Hematopoietic multipotent progenitor cell treated with erythropoietin and hydrocortisone succinate and interleukin-3 and kit ligand, for 4 days (in vitro differentiated cells): Measurements from ENCODE around the gene KIAA0930.
"Not testable (repeated sequence)": the region's sequence is repeated elsewhere in the genome, so short reads cannot be mapped to it uniquely, and the experiment has no call there.

Experiments used
- DNase-seq: peaks from one replicate; pipeline ENCODE4 v3.0.0-alpha.2; 2015

KIAA0930 gene

GRCh38 chr22:45262931-45263462 lies 22.3 kb upstream of the KIAA0930 start:
- no peak for DNase-seq

- DNase-seq: no peak
These were observed 21.7 kb upstream of the KIAA0930 start for GRCh38 chr22:45262195-45262930.

GRCh38 chr22:45261407-45262088 lies 20.9 kb upstream of the KIAA0930 start:
- no peak for DNase-seq

GRCh38 chr22:45260395-45260759 lies 19.7 kb upstream of the KIAA0930 start:
- DNase-seq: not testable (repeated sequence)

GRCh38 chr22:45259754-45260394 lies 19.2 kb upstream of the KIAA0930 start:
- no peak for DNase-seq

- DNase-seq: not testable (repeated sequence)
These were observed 17.2 kb upstream of the KIAA0930 start for GRCh38 chr22:45257941-45258340.

GRCh38 chr22:45254789-45255278 lies 14.1 kb upstream of the KIAA0930 start:
- DNase-seq: no peak

GRCh38 chr22:45254388-45254787 lies 13.7 kb upstream of the KIAA0930 start:
- no peak for DNase-seq

- no peak for DNase-seq
These were observed 12.4 kb upstream of the KIAA0930 start for GRCh38 chr22:45253039-45253641.

- DNase-seq: no peak
These were observed 11.1 kb upstream of the KIAA0930 start for GRCh38 chr22:45251825-45252224.

GRCh38 chr22:45248832-45249561 lies 8.3 kb upstream of the KIAA0930 start:
- DNase-seq: no peak

GRCh38 chr22:45246060-45246985 lies 5.6 kb upstream of the KIAA0930 start:
- DNase-seq: no peak

GRCh38 chr22:45244916-45245315 lies 4.2 kb upstream of the KIAA0930 start:
- no peak for DNase-seq

GRCh38 chr22:45242778-45243191 lies 2.1 kb upstream of the KIAA0930 start:
- peak; percentile 42 for DNase-seq

GRCh38 chr22:45240104-45240809 lies 437 bp downstream of the KIAA0930 start:
- peak; percentile 67 for DNase-seq

- no peak for DNase-seq
These were observed 1.0 kb downstream of the KIAA0930 start for GRCh38 chr22:45239681-45240051.

- DNase-seq: peak; percentile 59
These were observed 1.6 kb downstream of the KIAA0930 start for GRCh38 chr22:45238957-45239680.

- peak; percentile 61 for DNase-seq
These were observed 2.4 kb downstream of the KIAA0930 start for GRCh38 chr22:45238076-45238956.
